Measurements from ENCODE around the gene CIART. TPM values are rescaled to one million over a fixed set of nuclear protein-coding genes. Genes with fewer than 3 reads are reported as not detected.
A peak's percentile ranks its signal among the peaks of the same experiment; 100 is the strongest.
"Not testable (repeated sequence)": the region's sequence is repeated elsewhere in the genome, so short reads cannot be mapped to it uniquely, and the experiment has no call there.

CIART gene, protein sequence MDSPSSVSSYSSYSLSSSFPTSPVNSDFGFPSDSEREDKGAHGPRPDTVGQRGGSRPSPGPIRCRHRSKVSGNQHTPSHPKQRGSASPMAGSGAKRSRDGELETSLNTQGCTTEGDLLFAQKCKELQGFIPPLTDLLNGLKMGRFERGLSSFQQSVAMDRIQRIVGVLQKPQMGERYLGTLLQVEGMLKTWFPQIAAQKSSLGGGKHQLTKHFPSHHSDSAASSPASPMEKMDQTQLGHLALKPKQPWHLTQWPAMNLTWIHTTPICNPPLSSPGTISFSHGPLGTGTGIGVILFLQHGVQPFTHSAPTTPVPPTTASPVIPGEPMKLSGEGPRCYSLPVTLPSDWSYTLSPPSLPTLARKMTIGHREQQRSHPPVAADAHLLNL
- total RNA-seq: 1 to 10 TPM; 2.9 to 7.9 (median 5.4) TPM

GRCh38 chr1:150281758-150282557, at the start of gene CIART:
Gene CIART, plus strand, starts transcription at chr1:150282554. Its CDS starts 714 bp downstream, at chr1:150283268.
- WGBS, 2 donors: 1% methylated on average over 46 of the region's 46 CpGs
- peak; percentile 97 to 98 for DNase-seq
- Histone ChIP-seq H3K9me3 (no peaks in the 10 kb centered on the region), H3K27ac (peak within 1 kb of the TSS; percentile 78 to 94 (median 91)), H3K27me3 (no peaks in the 10 kb centered on the region), H3K4me1 (peaks cover 10 to 17% of the 10 kb centered on the region in 2 donors), H3K36me3 (peaks cover 0 to 10% of the 10 kb centered on the region in 2 donors), H3K4me3 (replicated peaks in 1 of 3) (peak within 1 kb of the TSS in 2 of 3 donors; percentile 39 to 40)
- TF ChIP-seq, protein P1, sequence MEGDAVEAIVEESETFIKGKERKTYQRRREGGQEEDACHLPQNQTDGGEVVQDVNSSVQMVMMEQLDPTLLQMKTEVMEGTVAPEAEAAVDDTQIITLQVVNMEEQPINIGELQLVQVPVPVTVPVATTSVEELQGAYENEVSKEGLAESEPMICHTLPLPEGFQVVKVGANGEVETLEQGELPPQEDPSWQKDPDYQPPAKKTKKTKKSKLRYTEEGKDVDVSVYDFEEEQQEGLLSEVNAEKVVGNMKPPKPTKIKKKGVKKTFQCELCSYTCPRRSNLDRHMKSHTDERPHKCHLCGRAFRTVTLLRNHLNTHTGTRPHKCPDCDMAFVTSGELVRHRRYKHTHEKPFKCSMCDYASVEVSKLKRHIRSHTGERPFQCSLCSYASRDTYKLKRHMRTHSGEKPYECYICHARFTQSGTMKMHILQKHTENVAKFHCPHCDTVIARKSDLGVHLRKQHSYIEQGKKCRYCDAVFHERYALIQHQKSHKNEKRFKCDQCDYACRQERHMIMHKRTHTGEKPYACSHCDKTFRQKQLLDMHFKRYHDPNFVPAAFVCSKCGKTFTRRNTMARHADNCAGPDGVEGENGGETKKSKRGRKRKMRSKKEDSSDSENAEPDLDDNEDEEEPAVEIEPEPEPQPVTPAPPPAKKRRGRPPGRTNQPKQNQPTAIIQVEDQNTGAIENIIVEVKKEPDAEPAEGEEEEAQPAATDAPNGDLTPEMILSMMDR (IDR thresholded peaks at IDR 0.05): no peak
- TF ChIP-seq POLR2A (IDR thresholded peaks at IDR 0.05): peak in 1 of 2 donors; percentile 51
- intact Hi-C loops (cut with DNase I): no loop called here

GRCh38 chr1:150232921-150233320, 49.4 kb upstream of the CIART start:
- H3K36me3 ChIP-seq; H3K4me3 ChIP-seq (replicated peaks in 1 of 3); H3K27ac ChIP-seq; H3K4me1 ChIP-seq; intact Hi-C loops (cut with DNase I); H3K9me3 ChIP-seq; H3K27me3 ChIP-seq; DNase-seq: not testable (repeated sequence)
- WGBS, 2 donors: 79 to 85% methylated on average over 10 of the region's 10 CpGs

GRCh38 chr1:150233359-150234308, 48.7 kb upstream of the CIART start:
- Histone ChIP-seq H3K36me3 (no peaks in the 10 kb centered on the region), H3K4me1 (peaks cover 5 to 9% of the 10 kb centered on the region in 2 donors), H3K9me3 (no peaks in the 10 kb centered on the region), H3K27me3 (no peaks in the 10 kb centered on the region), H3K4me3 (replicated peaks in 1 of 3) (peak overlapping the region; percentile 76 to 91 (median 85)), H3K27ac (peak overlapping the region; percentile 85 to 99 (median 96))
- TF ChIP-seq, protein P1 (IDR thresholded peaks at IDR 0.05): no peak
- no peak for TF ChIP-seq POLR2A (IDR thresholded peaks at IDR 0.05)
- 12 to 16% methylated on average over 15 of the region's 15 CpGs for WGBS, 2 donors
- intact Hi-C loops (cut with DNase I): no loop called here
- DNase-seq: peak; percentile 27 to 37

DNA sequence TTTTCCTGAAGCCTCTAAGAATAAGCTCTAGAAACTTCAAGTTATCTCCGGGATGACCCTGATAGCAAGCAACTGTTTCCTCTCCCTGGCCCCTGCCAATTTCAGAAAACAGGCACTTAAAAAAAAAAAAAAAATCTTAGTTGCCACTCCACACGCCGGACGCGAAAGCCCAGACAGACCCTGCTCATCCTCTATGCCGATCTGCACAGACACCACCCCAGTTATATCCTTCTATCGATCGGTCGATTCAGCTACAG, 48.1 kb upstream of the CIART start:
- intact Hi-C loops (cut with DNase I): no loop called here
- WGBS, 2 donors: 0 to 1% methylated on average over 9 of the region's 9 CpGs
- no peak for DNase-seq

More for the DNA sequence above, 48.1 kb upstream of the CIART start:
- Histone ChIP-seq H3K27me3 (no peaks in the 10 kb centered on the region), H3K4me3 (replicated peaks in 1 of 3) (peak overlapping the region; percentile 76 to 91 (median 85)), H3K36me3 (no peaks in the 10 kb centered on the region), H3K4me1 (peaks cover 5 to 9% of the 10 kb centered on the region in 2 donors), H3K9me3 (no peaks in the 10 kb centered on the region), H3K27ac (peak overlapping the region; percentile 85 to 99 (median 96))
- TF ChIP-seq, protein P1 (IDR thresholded peaks at IDR 0.05): no peak
- TF ChIP-seq POLR2A (IDR thresholded peaks at IDR 0.05): no peak
